ENCODE data around the gene TP53I11.

Gene TP53I11

DNA sequence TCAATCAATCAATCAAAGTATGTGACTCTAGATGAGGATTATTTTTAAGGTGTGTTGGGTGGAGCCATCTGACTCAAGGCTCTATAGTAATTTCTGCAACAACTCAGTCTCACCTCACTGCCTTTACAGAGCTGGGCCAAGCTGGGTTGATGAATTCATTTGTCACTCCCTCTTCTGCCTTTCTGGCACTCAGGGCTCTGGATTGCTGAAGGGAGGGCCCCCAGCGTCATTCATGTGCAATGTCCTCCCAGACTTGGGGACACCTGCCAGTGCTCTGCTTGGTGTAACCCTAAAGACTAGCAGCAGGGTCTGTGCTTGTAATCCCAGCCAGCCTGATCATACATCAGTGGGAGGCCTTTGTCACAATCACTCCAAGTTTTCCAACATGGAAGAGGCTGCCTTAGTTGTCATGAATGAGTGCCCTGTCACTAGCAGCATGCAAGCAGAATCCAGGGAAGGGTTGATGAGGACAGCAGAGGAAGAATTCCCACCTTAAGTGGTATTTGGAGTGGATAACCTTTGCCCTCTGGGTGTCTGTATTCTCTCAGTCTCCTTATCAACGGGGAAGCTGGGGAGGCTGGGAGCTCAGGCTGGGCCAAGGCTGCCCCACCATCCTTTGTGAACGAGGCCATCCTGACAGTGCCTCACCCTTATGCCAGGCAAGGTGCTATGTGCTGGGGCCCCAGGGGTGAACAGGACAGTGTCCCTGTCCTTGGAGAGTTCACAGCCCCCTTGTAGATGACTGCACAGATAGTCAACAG, 2.0 kb upstream of the TP53I11 start:
- TF ChIP-seq BACH2 (CRISPR knock-in tag; IDR thresholded peaks at IDR 0.05; ENCODE audit: borderline replicate concordance), result no peak
- TF ChIP-seq ZFP3 (CRISPR knock-in tag; IDR thresholded peaks at IDR 0.05), result no peak
- TF ChIP-seq ZC3H10 (CRISPR knock-in tag; IDR thresholded peaks at IDR 0.05), result no peak
- TF ChIP-seq ZNF565 (CRISPR knock-in tag; conservative IDR thresholded peaks at IDR 0.05; ENCODE audit: low read depth), result no peak
- no peak for TF ChIP-seq ZFP30 (CRISPR knock-in tag; IDR thresholded peaks at IDR 0.05)
- TF ChIP-seq, protein P1, sequence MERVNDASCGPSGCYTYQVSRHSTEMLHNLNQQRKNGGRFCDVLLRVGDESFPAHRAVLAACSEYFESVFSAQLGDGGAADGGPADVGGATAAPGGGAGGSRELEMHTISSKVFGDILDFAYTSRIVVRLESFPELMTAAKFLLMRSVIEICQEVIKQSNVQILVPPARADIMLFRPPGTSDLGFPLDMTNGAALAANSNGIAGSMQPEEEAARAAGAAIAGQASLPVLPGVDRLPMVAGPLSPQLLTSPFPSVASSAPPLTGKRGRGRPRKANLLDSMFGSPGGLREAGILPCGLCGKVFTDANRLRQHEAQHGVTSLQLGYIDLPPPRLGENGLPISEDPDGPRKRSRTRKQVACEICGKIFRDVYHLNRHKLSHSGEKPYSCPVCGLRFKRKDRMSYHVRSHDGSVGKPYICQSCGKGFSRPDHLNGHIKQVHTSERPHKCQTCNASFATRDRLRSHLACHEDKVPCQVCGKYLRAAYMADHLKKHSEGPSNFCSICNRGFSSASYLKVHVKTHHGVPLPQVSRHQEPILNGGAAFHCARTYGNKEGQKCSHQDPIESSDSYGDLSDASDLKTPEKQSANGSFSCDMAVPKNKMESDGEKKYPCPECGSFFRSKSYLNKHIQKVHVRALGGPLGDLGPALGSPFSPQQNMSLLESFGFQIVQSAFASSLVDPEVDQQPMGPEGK (CRISPR knock-in tag; IDR thresholded peaks at IDR 0.05; ENCODE audit: borderline replicate concordance), result no peak
- TF ChIP-seq ZNF70 (CRISPR knock-in tag; IDR thresholded peaks at IDR 0.05), result no peak
- TF ChIP-seq TOX (CRISPR knock-in tag; IDR thresholded peaks at IDR 0.05; ENCODE audit: borderline replicate concordance), result no peak
- TF ChIP-seq, protein P2, sequence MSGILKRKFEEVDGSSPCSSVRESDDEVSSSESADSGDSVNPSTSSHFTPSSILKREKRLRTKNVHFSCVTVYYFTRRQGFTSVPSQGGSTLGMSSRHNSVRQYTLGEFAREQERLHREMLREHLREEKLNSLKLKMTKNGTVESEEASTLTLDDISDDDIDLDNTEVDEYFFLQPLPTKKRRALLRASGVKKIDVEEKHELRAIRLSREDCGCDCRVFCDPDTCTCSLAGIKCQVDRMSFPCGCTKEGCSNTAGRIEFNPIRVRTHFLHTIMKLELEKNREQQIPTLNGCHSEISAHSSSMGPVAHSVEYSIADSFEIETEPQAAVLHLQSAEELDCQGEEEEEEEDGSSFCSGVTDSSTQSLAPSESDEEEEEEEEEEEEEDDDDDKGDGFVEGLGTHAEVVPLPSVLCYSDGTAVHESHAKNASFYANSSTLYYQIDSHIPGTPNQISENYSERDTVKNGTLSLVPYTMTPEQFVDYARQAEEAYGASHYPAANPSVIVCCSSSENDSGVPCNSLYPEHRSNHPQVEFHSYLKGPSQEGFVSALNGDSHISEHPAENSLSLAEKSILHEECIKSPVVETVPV (CRISPR knock-in tag; IDR thresholded peaks at IDR 0.05), result no peak
- TF ChIP-seq, protein P3, sequence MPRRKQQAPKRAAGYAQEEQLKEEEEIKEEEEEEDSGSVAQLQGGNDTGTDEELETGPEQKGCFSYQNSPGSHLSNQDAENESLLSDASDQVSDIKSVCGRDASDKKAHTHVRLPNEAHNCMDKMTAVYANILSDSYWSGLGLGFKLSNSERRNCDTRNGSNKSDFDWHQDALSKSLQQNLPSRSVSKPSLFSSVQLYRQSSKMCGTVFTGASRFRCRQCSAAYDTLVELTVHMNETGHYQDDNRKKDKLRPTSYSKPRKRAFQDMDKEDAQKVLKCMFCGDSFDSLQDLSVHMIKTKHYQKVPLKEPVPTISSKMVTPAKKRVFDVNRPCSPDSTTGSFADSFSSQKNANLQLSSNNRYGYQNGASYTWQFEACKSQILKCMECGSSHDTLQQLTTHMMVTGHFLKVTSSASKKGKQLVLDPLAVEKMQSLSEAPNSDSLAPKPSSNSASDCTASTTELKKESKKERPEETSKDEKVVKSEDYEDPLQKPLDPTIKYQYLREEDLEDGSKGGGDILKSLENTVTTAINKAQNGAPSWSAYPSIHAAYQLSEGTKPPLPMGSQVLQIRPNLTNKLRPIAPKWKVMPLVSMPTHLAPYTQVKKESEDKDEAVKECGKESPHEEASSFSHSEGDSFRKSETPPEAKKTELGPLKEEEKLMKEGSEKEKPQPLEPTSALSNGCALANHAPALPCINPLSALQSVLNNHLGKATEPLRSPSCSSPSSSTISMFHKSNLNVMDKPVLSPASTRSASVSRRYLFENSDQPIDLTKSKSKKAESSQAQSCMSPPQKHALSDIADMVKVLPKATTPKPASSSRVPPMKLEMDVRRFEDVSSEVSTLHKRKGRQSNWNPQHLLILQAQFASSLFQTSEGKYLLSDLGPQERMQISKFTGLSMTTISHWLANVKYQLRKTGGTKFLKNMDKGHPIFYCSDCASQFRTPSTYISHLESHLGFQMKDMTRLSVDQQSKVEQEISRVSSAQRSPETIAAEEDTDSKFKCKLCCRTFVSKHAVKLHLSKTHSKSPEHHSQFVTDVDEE (CRISPR knock-in tag; IDR thresholded peaks at IDR 0.05), result no peak
- no peak for TF ChIP-seq CSDC2 (CRISPR knock-in tag; IDR thresholded peaks at IDR 0.05)
- TF ChIP-seq ISL1 (CRISPR knock-in tag; IDR thresholded peaks at IDR 0.05), result no peak
- TF ChIP-seq OSR1 (CRISPR knock-in tag; IDR thresholded peaks at IDR 0.05), result no peak
- no peak for TF ChIP-seq GLIS3 (CRISPR knock-in tag; IDR thresholded peaks at IDR 0.05)
- TF ChIP-seq ESRRG (CRISPR knock-in tag; IDR thresholded peaks at IDR 0.05), result no peak
- TF ChIP-seq, protein P4, sequence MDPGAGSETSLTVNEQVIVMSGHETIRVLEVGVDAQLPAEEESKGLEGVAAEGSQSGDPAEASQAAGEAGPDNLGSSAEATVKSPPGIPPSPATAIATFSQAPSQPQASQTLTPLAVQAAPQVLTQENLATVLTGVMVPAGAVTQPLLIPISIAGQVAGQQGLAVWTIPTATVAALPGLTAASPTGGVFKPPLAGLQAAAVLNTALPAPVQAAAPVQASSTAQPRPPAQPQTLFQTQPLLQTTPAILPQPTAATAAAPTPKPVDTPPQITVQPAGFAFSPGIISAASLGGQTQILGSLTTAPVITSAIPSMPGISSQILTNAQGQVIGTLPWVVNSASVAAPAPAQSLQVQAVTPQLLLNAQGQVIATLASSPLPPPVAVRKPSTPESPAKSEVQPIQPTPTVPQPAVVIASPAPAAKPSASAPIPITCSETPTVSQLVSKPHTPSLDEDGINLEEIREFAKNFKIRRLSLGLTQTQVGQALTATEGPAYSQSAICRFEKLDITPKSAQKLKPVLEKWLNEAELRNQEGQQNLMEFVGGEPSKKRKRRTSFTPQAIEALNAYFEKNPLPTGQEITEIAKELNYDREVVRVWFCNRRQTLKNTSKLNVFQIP (CRISPR knock-in tag; IDR thresholded peaks at IDR 0.05; ENCODE audit: borderline replicate concordance, low read depth), result no peak
- no peak for TF ChIP-seq ARNTL (CRISPR knock-in tag; IDR thresholded peaks at IDR 0.05; ENCODE audit: borderline replicate concordance, low read depth)
- TF ChIP-seq RARB (CRISPR knock-in tag; IDR thresholded peaks at IDR 0.05), result no peak
- no peak for TF ChIP-seq ZNF8 (CRISPR knock-in tag; IDR thresholded peaks at IDR 0.05)
- no peak for ATAC-seq

DNA sequence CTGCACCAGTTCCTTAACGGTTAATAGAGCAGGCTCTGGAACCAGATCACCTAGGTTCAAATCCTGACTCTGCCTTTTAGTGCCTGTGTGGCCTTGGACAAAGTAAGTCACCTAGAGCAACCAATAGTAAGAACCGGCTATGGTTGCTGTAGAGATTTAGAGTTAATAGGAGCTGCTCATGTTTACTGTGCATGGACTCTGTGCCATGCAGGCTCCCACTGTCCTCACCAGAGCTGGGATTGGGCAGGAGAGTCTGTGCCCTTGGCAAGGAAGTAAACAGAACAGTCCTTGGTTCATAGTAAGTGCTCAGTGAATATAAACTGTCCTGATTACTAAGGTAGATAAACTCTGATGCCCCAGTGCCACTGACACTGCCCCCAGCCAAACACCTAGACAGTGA, 1.4 kb upstream of the TP53I11 start:
- ATAC-seq, result no peak
- no peak for TF ChIP-seq RARB (CRISPR knock-in tag; IDR thresholded peaks at IDR 0.05)
- TF ChIP-seq ISL1 (CRISPR knock-in tag; IDR thresholded peaks at IDR 0.05), result no peak
- TF ChIP-seq SNAI2 (CRISPR knock-in tag; IDR thresholded peaks at IDR 0.05), result no peak
- TF ChIP-seq ZNF8 (CRISPR knock-in tag; IDR thresholded peaks at IDR 0.05), result no peak
- TF ChIP-seq, protein P2 (CRISPR knock-in tag; IDR thresholded peaks at IDR 0.05), result no peak
- TF ChIP-seq TOX (CRISPR knock-in tag; IDR thresholded peaks at IDR 0.05; ENCODE audit: borderline replicate concordance), result no peak
- no peak for TF ChIP-seq TCF4 (CRISPR knock-in tag; IDR thresholded peaks at IDR 0.05; ENCODE audit: borderline replicate concordance)
- TF ChIP-seq, protein P5, sequence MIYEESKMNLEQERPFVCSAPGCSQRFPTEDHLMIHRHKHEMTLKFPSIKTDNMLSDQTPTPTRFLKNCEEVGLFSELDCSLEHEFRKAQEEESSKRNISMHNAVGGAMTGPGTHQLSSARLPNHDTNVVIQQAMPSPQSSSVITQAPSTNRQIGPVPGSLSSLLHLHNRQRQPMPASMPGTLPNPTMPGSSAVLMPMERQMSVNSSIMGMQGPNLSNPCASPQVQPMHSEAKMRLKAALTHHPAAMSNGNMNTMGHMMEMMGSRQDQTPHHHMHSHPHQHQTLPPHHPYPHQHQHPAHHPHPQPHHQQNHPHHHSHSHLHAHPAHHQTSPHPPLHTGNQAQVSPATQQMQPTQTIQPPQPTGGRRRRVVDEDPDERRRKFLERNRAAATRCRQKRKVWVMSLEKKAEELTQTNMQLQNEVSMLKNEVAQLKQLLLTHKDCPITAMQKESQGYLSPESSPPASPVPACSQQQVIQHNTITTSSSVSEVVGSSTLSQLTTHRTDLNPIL (CRISPR knock-in tag; IDR thresholded peaks at IDR 0.05; ENCODE audit: low read depth), result no peak
